Smooth muscle cell (in vitro differentiated cells): ENCODE data around the gene NPHS1. TPM values are rescaled to one million over a fixed set of nuclear protein-coding genes. Genes with fewer than 3 reads are reported as not detected.

Experiments used
- DNase-seq: peaks from one replicate; lab custom pipeline; 2025; ENCODE audit not compliant: unreplicated experiment; lab: John Stamatoyannopoulos, UW
- H2AFZ ChIP-seq: fragments of 200-600 bp; sonication (generic); 2 replicates; pipeline ENCODE4 v1.6.0; 2016; ENCODE audit warnings: antibody characterized with exemption, low read depth, mild to moderate bottlenecking
- H3F3A ChIP-seq: fragments of 200-600 bp; sonication (generic); 2 replicates; pipeline ENCODE4 v1.6.0; 2017; ENCODE audit warnings: antibody characterized with exemption, low read depth
- H3K27ac ChIP-seq: fragments of 200-600 bp; sonication (generic); 2 replicates; pipeline ENCODE4 v1.5.1; 2016; ENCODE audit warnings: low read depth, mild to moderate bottlenecking
- H3K27me3 ChIP-seq: fragments of 200-600 bp; sonication (generic); 2 replicates; pipeline ENCODE4 v1.6.1; 2016; ENCODE audit warnings: low read depth, mild to moderate bottlenecking
- H3K36me3 ChIP-seq: fragments of 200-600 bp; sonication (generic); 2 replicates; pipeline ENCODE4 v1.5.1; 2016; ENCODE audit warnings: low read depth
- H3K4me1 ChIP-seq: fragments of 200-600 bp; sonication (generic); 2 replicates; pipeline ENCODE4 v1.5.1; 2016; ENCODE audit warnings: low read depth
- H3K4me2 ChIP-seq: fragments of 200-600 bp; sonication (generic); 2 replicates; pipeline ENCODE4 v1.6.0; 2016; ENCODE audit warnings: mild to moderate bottlenecking
- H3K4me3 ChIP-seq: fragments of 200-600 bp; sonication (generic); 2 replicates; pipeline ENCODE4 v1.5.1; 2016; ENCODE audit warnings: mild to moderate bottlenecking
- H3K79me2 ChIP-seq: fragments of 200-600 bp; sonication (generic); 2 replicates; pipeline ENCODE4 v1.6.0; 2016; ENCODE audit warnings: low read depth, mild to moderate bottlenecking
- H3K9ac ChIP-seq: fragments of 200-600 bp; sonication (generic); 2 replicates; pipeline ENCODE4 v1.6.0; 2016; ENCODE audit warnings: low read depth
- H3K9me3 ChIP-seq: fragments of 200-600 bp; sonication (generic); replicated peaks from 2 replicates; pipeline ENCODE4 v1.5.1; 2016; ENCODE audit warnings: low read depth
- H4K20me1 ChIP-seq: fragments of 200-600 bp; sonication (generic); 2 replicates; pipeline ENCODE4 v1.6.0; 2016; ENCODE audit warnings: low read depth
- CTCF ChIP-seq: fragments of 200-600 bp; sonication (generic); IDR thresholded peaks from 2 replicates; pipeline ENCODE4 v1.5.1; 2017; ENCODE audit warnings: borderline replicate concordance, mild to moderate bottlenecking, antibody characterized with exemption; ENCODE audit not compliant: insufficient read depth, poor library complexity, severe bottlenecking
- WGBS: methylation state at CpG from one replicate; pipeline ENCODE4 v1.1.7; 2016; ENCODE audit warnings: low lambda C conversion rate; 5-methylcytosine and 5-hydroxymethylcytosine counted together
- polyA plus RNA-seq: library from polyadenylated mRNA; unstranded; fragments of >200 nt; fragmentation: Nextera tagmentation; extraction: Ambion mirVana; gene quantifications from 2 replicates; pipeline ENCODE4 v1.2.1, GENCODE V29; 2016
- total RNA-seq: library from RNA; depleted of rRNA; stranded (reverse); fragments of >200 nt; gene quantifications from 2 replicates; pipeline ENCODE4 v1.2.3, GENCODE V29; 2014

Gene NPHS1
- total and polyA plus RNA-seq, 2 experiments from 2014 or later, result not detected

GRCh38 chr19:35858311-35858710, 6.0 kb upstream of the NPHS1 start:
- H3K79me2 ChIP-seq, result no peaks in the 10 kb centered on the region
- H3K9ac ChIP-seq, result no peak overlapping the region
- H3K4me2 ChIP-seq, result no peak overlapping the region
- TF ChIP-seq CTCF, result no peak
- no peak overlapping the region for H3K4me3 ChIP-seq
- H3K27me3 ChIP-seq, result peaks cover 90% of the 10 kb centered on the region
- no peaks in the 10 kb centered on the region for H3K4me1 ChIP-seq
- DNase-seq, result no peak
- no peaks in the 10 kb centered on the region for H4K20me1 ChIP-seq
- H2AFZ ChIP-seq, result no peak overlapping the region
- no peak overlapping the region for H3K27ac ChIP-seq
- H3K9me3 ChIP-seq, result no peaks in the 10 kb centered on the region
- no peaks in the 10 kb centered on the region for H3K36me3 ChIP-seq
- no peaks in the 10 kb centered on the region for H3F3A ChIP-seq
- 88% methylated on average over 6 of the region's 6 CpGs for WGBS

- Histone ChIP-seq H3K4me1 (no peaks in the 10 kb centered on the region), H3K79me2 (no peaks in the 10 kb centered on the region), H3K9me3 (no peaks in the 10 kb centered on the region), H3K4me2 (peak within 1 kb of the TSS; percentile 95), H4K20me1 (no peaks in the 10 kb centered on the region), H3K4me3 (peak within 1 kb of the TSS; percentile 80), H2AFZ (peak within 1 kb of the TSS; percentile 98), H3K27ac (no peak within 1 kb of the TSS), H3K27me3 (peaks cover 90% of the 10 kb centered on the region), H3K9ac (no peak within 1 kb of the TSS), H3F3A (no peaks in the 10 kb centered on the region), H3K36me3 (no peaks in the 10 kb centered on the region)
- DNase-seq, result no peak
- 2% methylated on average over 27 of the region's 42 CpGs for WGBS
- no peak for TF ChIP-seq CTCF
Observed at GRCh38 chr19:35856546-35857149, 4.3 kb upstream of the NPHS1 start, which contains the start of gene KIRREL2. KIRREL2 (plus strand) TSS chr19:35856911; CDS start chr19:35857120, 209 bp downstream.

GRCh38 chr19:35853038-35853756, 893 bp upstream of the NPHS1 start:
- Histone ChIP-seq H3K27me3 (peaks cover 88% of the 10 kb centered on the region), H3K4me3 (no peak overlapping the region), H3K9me3 (no peaks in the 10 kb centered on the region), H3K36me3 (no peaks in the 10 kb centered on the region), H3K9ac (no peak overlapping the region), H4K20me1 (no peaks in the 10 kb centered on the region), H3K4me1 (no peaks in the 10 kb centered on the region), H2AFZ (no peak overlapping the region), H3K4me2 (no peak overlapping the region), H3F3A (no peaks in the 10 kb centered on the region), H3K27ac (no peak overlapping the region), H3K79me2 (no peaks in the 10 kb centered on the region)
- DNase-seq, result no peak
- no peak for TF ChIP-seq CTCF
- WGBS, result 80% methylated on average over 8 of the region's 8 CpGs
